Testis (tissue), 3 donors: ENCODE data around the gene IFIT2. TPM values are rescaled to one million over a fixed set of nuclear protein-coding genes. Genes with fewer than 3 reads are reported as not detected.
"Not testable (repeated sequence)": the region's sequence is repeated elsewhere in the genome, so short reads cannot be mapped to it uniquely, and the experiment has no call there.

Source experiments
- DNase-seq: peaks from one replicate; pipeline ENCODE4 v3.0.0-alpha.2; 2019
- H3K27ac ChIP-seq, 2 donors: fragments of 200-600 bp; sonication (generic); one replicate each; pipeline ENCODE4 v1.5.1; 2019
- H3K27me3 ChIP-seq: fragments of 200-600 bp; sonication (generic); one replicate; pipeline ENCODE4 v1.5.1; 2019
- H3K36me3 ChIP-seq: fragments of 200-600 bp; sonication (generic); one replicate; pipeline ENCODE4 v1.5.1; 2017; ENCODE audit warnings: low read depth; ENCODE audit errors: missing control alignments
- H3K4me1 ChIP-seq: fragments of 200-600 bp; sonication (generic); one replicate; pipeline ENCODE4 v1.5.1; 2019
- H3K4me3 ChIP-seq, 2 donors: fragments of 200-600 bp; sonication (generic); one replicate each; pipeline ENCODE4 v1.5.1; 2017 to 2019
- H3K9me3 ChIP-seq: fragments of 200-600 bp; sonication (generic); one replicate; pipeline ENCODE4 v1.5.1; 2017
- CTCF ChIP-seq, 3 experiments: fragments of 450-650 bp in 2 of 3; fragments of 200-600 bp in 1 of 3; sonication (generic) in 1 of 3; IDR thresholded peaks; one replicate each; pipeline ENCODE4 v1.5.1; 2016 to 2019; ENCODE audit warnings: antibody characterized with exemption in 3 of 3, mild to moderate bottlenecking in 2 of 3, moderate library complexity in 1 of 3
- POLR2A ChIP-seq: fragments of 450-650 bp; IDR thresholded peaks from one replicate; pipeline ENCODE4 v1.6.1; 2017; ENCODE audit warnings: antibody characterized with exemption, mild to moderate bottlenecking, moderate library complexity
- WGBS, 2 donors: methylation state at CpG; one replicate each; pipeline ENCODE4 v1.1.5; 2018; 5-methylcytosine and 5-hydroxymethylcytosine counted together
- intact Hi-C: fragments of 100-400 bp; cut with DNase I; formaldehyde crosslinking; loops from one replicate; pipeline ENCODE4 v1.15.1; 2023; ENCODE audit warnings: low total_unique reads
- polyA plus RNA-seq: library from polyadenylated mRNA; stranded (reverse); fragments of 350-450 nt; fragmentation: Illumina TruSeq; extraction: RNeasy Lipid Tissue Mini Kit (QIAGEN cat#74804); gene quantifications from one replicate; pipeline ENCODE4 v1.2.3, GENCODE V29; 2014; ENCODE audit warnings: low read depth, low replicate concordance; ENCODE audit not compliant: insufficient read depth
- total RNA-seq, 2 donors: library from RNA; depleted of rRNA; stranded (reverse); fragments of >200 nt; gene quantifications; one replicate each; pipeline ENCODE4 v1.2.3, GENCODE V29; 2016

Gene IFIT2
- total and polyA plus RNA-seq, 3 donors from 2014 or later = 1.3 to 4.3 (median 1.6) TPM

- no peaks in the 10 kb centered on the region for H3K9me3 ChIP-seq
- TF ChIP-seq CTCF (IDR thresholded peaks at IDR 0.05) = no peak
- no peak for TF ChIP-seq POLR2A
- intact Hi-C loops = no loop called here
- no peak overlapping the region for H3K4me3 ChIP-seq
- H3K4me1 ChIP-seq = peaks cover 3% of the 10 kb centered on the region
- no peak overlapping the region for H3K27ac ChIP-seq
- no peaks in the 10 kb centered on the region for H3K36me3 ChIP-seq
- WGBS, 2 donors = 86 to 91% methylated on average over 2 of the region's 2 CpGs
- H3K27me3 ChIP-seq = no peaks in the 10 kb centered on the region
- no peak for DNase-seq
Observed at GRCh38 chr10:89310056-89310893, 8.4 kb downstream of the IFIT2 start.

- no peak overlapping the region for H3K4me3 ChIP-seq
- H3K36me3 ChIP-seq = no peaks in the 10 kb centered on the region
- TF ChIP-seq CTCF (IDR thresholded peaks at IDR 0.05) = no peak
- no peak for TF ChIP-seq POLR2A
- intact Hi-C loops = no loop called here
- no peaks in the 10 kb centered on the region for H3K9me3 ChIP-seq
- peaks cover 4% of the 10 kb centered on the region for H3K4me1 ChIP-seq
- WGBS, 2 donors = 90 to 100% methylated on average over 1 of the region's 1 CpG
- no peak for DNase-seq
- no peaks in the 10 kb centered on the region for H3K27me3 ChIP-seq
- no peak overlapping the region for H3K27ac ChIP-seq
Observed at GRCh38 chr10:89312973-89313372, 11.1 kb downstream of the IFIT2 start.

GRCh38 chr10:89314676-89315075 lies 12.8 kb downstream of the IFIT2 start:
- H3K9me3 ChIP-seq = no peaks in the 10 kb centered on the region
- no peak for TF ChIP-seq POLR2A
- TF ChIP-seq CTCF (IDR thresholded peaks at IDR 0.05) = no peak
- no peak overlapping the region for H3K4me3 ChIP-seq
- DNase-seq = no peak
- H3K4me1 ChIP-seq = peaks cover 4% of the 10 kb centered on the region
- H3K27me3 ChIP-seq = no peaks in the 10 kb centered on the region
- intact Hi-C loops = no loop called here
- H3K36me3 ChIP-seq = no peaks in the 10 kb centered on the region
- no peak overlapping the region for H3K27ac ChIP-seq

GRCh38 chr10:89318047-89318446 lies 16.2 kb downstream of the IFIT2 start:
- DNase-seq, H3K9me3 ChIP-seq, intact Hi-C loops, H3K27me3 ChIP-seq, H3K4me1 ChIP-seq, H3K27ac ChIP-seq, H3K4me3 ChIP-seq, H3K36me3 ChIP-seq: not testable (repeated sequence)
- 95% methylated on average over 4 of the region's 4 CpGs for WGBS, 2 donors

- H3K4me3 ChIP-seq, intact Hi-C loops, H3K4me1 ChIP-seq, H3K9me3 ChIP-seq, H3K27me3 ChIP-seq, H3K27ac ChIP-seq, H3K36me3 ChIP-seq, DNase-seq: not testable (repeated sequence)
Observed at GRCh38 chr10:89325081-89325480, 23.2 kb downstream of the IFIT2 start.

- intact Hi-C loops, H3K27ac ChIP-seq, H3K36me3 ChIP-seq, DNase-seq, H3K4me3 ChIP-seq, H3K27me3 ChIP-seq, H3K4me1 ChIP-seq, H3K9me3 ChIP-seq: not testable (repeated sequence)
- WGBS, 2 donors = 72 to 77% methylated on average over 2 of the region's 2 CpGs
Observed at GRCh38 chr10:89325856-89326255, 24.0 kb downstream of the IFIT2 start.
